ENCODE results near the gene CRYZL1.

Gene CRYZL1

DNA sequence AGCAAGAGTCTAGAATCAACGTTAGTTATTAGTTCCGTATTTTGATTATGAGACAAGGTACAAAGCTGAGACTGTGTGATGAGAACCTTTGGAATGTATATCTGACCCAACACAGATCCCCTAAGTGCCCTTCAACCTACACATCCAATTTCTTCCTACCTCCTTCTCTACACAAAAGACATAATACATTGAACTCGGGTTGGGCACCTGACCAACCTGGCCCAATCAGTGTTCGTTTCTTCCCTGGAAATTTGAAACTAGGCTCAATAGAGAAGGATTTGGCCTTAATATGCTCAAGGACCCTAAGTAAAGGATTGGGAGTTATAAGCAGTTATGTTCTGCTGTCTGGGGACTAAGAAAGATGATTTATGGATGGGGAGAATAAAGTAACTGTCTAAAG lies 12.9 kb upstream of the CRYZL1 start:
- Histone ChIP-seq H3K4me1 (ENCODE audit: insufficient read depth, insufficient read length) (peaks cover 9% of the 10 kb centered on the region), H3K9ac (ENCODE audit: insufficient read length, low read depth) (no peak overlapping the region), H3K9me3 (ENCODE audit: insufficient read depth, low read length) (no peaks in the 10 kb centered on the region), H3K36me3 (ENCODE audit: insufficient read depth, insufficient read length, low read length) (peaks cover 22% of the 10 kb centered on the region), H3K27me3 (ENCODE audit: insufficient read depth, insufficient read length) (no peaks in the 10 kb centered on the region), H3K4me3 (ENCODE audit: insufficient read length, low read depth) (no peak overlapping the region)
- DNase-seq (ENCODE audit: low read depth, low spot score), result no peak
- TF ChIP-seq YY1 (IDR thresholded peaks at IDR 0.05; ENCODE audit: insufficient read depth, insufficient read length) (no peak), ZNF274 (IDR thresholded peaks at IDR 0.05; ENCODE audit: low read depth, low read length) (no peak), SUZ12 (IDR thresholded peaks at IDR 0.05; ENCODE audit: extremely low read depth, insufficient read depth, insufficient read length) (no peak)

DNA sequence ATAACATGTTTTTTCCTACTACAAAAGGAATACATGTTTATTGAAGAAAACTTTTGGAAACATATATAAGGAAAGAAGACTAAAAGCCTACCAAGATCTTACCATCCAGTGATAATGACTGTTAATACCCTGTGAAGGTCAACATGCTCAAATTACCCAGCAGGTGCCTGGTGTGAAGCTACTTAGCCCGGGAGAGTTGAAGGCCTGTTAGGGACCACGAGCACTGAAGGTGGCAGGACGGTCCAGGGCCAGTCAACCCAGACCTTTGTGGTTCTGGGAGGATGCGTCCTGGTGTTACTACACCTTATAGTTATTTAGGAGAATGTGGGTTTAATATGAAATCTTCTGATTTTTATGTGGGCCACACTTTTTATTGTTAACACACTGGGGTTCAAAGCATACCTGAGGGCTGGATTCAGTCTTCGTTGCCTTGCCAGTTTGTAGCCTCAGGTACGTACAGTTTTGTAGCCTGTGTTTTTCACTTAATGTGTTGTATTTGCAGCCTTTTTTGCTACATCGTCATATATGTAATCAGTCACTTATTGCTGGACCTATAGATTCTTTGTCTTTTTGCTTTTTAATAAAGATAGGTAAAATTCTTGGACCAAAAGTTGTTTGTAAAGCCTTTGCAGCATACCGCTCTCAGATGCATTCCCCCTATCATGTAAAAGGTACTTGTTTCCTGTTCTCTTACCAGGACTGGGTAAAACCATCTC lies 10.6 kb upstream of the CRYZL1 start:
- no peak overlapping the region for H3K4me3 ChIP-seq (ENCODE audit: insufficient read length, low read depth)
- TF ChIP-seq ZNF274 (IDR thresholded peaks at IDR 0.05; ENCODE audit: low read depth, low read length), result no peak
- no peak for TF ChIP-seq SUZ12 (IDR thresholded peaks at IDR 0.05; ENCODE audit: extremely low read depth, insufficient read depth, insufficient read length)
- TF ChIP-seq YY1 (IDR thresholded peaks at IDR 0.05; ENCODE audit: insufficient read depth, insufficient read length), result no peak
- DNase-seq (ENCODE audit: low read depth, low spot score), result no peak
- no peaks in the 10 kb centered on the region for H3K9me3 ChIP-seq (ENCODE audit: insufficient read depth, low read length)
- no peaks in the 10 kb centered on the region for H3K27me3 ChIP-seq (ENCODE audit: insufficient read depth, insufficient read length)
- no peak overlapping the region for H3K9ac ChIP-seq (ENCODE audit: insufficient read length, low read depth)
- peaks cover 23% of the 10 kb centered on the region for H3K36me3 ChIP-seq (ENCODE audit: insufficient read depth, insufficient read length, low read length)
- peaks cover 9% of the 10 kb centered on the region for H3K4me1 ChIP-seq (ENCODE audit: insufficient read depth, insufficient read length)

DNA sequence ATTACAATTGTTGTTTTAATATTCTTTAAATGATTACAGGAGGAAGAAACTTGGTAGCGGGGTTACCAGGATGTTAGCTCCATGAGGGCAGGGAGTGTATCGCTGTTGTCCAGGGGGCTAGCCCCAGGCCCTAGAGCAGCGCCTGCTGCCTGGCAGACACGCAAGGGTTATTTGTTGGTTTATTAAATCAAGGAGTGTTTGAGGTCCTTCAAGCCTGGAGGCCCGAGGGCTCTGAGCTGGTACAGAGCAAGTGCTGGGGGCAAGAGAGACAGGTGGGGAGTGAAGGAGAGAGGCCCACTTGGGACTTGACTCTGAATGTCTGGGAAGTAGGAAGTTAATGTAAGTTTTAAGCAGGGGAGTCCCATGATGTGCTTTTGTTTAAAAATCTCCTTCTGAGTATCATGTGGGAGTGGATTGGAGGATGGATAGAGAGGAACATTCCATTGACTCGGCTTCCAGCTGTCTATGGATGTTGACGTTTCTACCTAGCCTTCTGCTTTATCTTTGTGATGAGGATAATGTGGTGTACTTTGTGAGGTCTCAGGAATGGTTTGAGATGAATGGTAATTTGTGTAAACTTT lies 9.5 kb upstream of the CRYZL1 start:
- H3K9ac ChIP-seq (ENCODE audit: insufficient read length, low read depth), result no peak overlapping the region
- peaks cover 29% of the 10 kb centered on the region for H3K36me3 ChIP-seq (ENCODE audit: insufficient read depth, insufficient read length, low read length)
- no peaks in the 10 kb centered on the region for H3K27me3 ChIP-seq (ENCODE audit: insufficient read depth, insufficient read length)
- H3K4me3 ChIP-seq (ENCODE audit: insufficient read length, low read depth), result no peak overlapping the region
- DNase-seq (ENCODE audit: low read depth, low spot score), result no peak
- H3K4me1 ChIP-seq (ENCODE audit: insufficient read depth, insufficient read length), result peaks cover 9% of the 10 kb centered on the region
- no peak for TF ChIP-seq ZNF274 (IDR thresholded peaks at IDR 0.05; ENCODE audit: low read depth, low read length)
- TF ChIP-seq YY1 (IDR thresholded peaks at IDR 0.05; ENCODE audit: insufficient read depth, insufficient read length), result no peak
- TF ChIP-seq SUZ12 (IDR thresholded peaks at IDR 0.05; ENCODE audit: extremely low read depth, insufficient read depth, insufficient read length), result no peak
- H3K9me3 ChIP-seq (ENCODE audit: insufficient read depth, low read length), result no peaks in the 10 kb centered on the region

DNA sequence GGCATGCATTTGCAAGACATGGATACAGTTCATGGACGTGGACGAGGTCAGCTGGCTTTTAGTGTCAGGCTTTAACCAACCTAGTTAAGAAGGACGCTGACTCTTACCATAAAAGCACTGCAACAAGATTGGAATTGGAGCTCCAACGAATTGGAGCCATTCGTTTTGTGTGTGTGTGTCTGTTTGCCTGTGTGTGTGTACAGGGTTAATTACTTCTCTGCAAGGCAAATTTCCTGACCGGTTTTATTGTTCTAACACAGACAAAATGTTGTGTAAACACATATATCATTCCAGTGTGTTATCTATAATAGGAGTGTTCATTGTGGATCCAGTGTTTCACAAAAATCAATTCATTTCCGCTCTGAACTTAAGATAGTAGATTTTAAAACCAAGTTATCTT lies 8.7 kb upstream of the CRYZL1 start:
- Histone ChIP-seq H3K27me3 (ENCODE audit: insufficient read depth, insufficient read length) (no peaks in the 10 kb centered on the region), H3K4me1 (ENCODE audit: insufficient read depth, insufficient read length) (peaks cover 9% of the 10 kb centered on the region), H3K36me3 (ENCODE audit: insufficient read depth, insufficient read length, low read length) (peaks cover 35% of the 10 kb centered on the region), H3K9me3 (ENCODE audit: insufficient read depth, low read length) (no peaks in the 10 kb centered on the region), H3K4me3 (ENCODE audit: insufficient read length, low read depth) (no peak overlapping the region), H3K9ac (ENCODE audit: insufficient read length, low read depth) (no peak overlapping the region)
- no peak for DNase-seq (ENCODE audit: low read depth, low spot score)
- TF ChIP-seq SUZ12 (IDR thresholded peaks at IDR 0.05; ENCODE audit: extremely low read depth, insufficient read depth, insufficient read length) (no peak), ZNF274 (IDR thresholded peaks at IDR 0.05; ENCODE audit: low read depth, low read length) (no peak), YY1 (IDR thresholded peaks at IDR 0.05; ENCODE audit: insufficient read depth, insufficient read length) (no peak)

DNA sequence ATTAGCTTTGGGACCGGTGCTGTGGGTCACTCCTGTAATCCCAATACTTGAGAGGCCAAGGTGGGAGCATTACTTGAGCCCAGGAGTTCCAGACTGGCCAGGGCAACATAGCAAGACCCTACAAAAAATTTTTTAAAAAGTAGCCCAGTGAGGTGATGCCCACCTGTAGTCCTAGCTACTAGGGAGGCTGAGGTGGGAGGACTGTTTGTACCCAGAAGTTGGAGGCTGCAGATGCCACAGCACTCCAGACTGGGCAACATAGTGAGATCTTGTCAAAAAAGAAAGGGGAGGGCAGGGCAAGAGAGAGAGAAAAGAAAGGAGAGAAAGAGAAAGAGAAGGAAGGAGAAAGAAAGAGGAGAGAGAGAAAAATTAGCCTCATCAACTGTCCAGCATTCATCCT lies 7.0 kb upstream of the CRYZL1 start:
- no peak for TF ChIP-seq SUZ12 (IDR thresholded peaks at IDR 0.05; ENCODE audit: extremely low read depth, insufficient read depth, insufficient read length)
- no peak for TF ChIP-seq ZNF274 (IDR thresholded peaks at IDR 0.05; ENCODE audit: low read depth, low read length)
- TF ChIP-seq YY1 (IDR thresholded peaks at IDR 0.05; ENCODE audit: insufficient read depth, insufficient read length), result no peak
- H3K9ac ChIP-seq (ENCODE audit: insufficient read length, low read depth), result no peak overlapping the region
- peaks cover 4% of the 10 kb centered on the region for H3K4me1 ChIP-seq (ENCODE audit: insufficient read depth, insufficient read length)

DNA sequence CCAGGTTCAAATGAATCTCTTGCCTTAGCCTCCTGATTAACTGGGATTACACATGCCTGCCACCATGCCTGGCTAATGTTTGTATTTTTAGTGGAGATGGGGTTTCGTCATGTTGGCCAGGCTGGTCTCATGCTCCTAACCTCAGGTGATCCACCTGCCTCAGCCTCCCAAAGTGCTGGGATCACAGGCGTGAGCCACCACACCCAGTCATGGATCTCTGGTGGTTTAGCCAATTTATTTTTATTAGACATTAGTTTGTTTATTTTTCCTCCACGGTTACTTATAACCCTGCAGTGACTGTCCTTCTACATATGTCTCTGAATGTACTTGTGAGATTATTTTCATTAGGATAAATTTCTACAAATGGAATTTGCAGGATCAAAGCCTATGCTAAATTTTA lies 6.0 kb upstream of the CRYZL1 start:
- Histone ChIP-seq H3K9me3 (ENCODE audit: insufficient read depth, low read length) (no peaks in the 10 kb centered on the region), H3K4me3 (ENCODE audit: insufficient read length, low read depth) (no peak overlapping the region), H3K4me1 (ENCODE audit: insufficient read depth, insufficient read length) (peaks cover 4% of the 10 kb centered on the region), H3K9ac (ENCODE audit: insufficient read length, low read depth) (no peak overlapping the region), H3K36me3 (ENCODE audit: insufficient read depth, insufficient read length, low read length) (peaks cover 26% of the 10 kb centered on the region), H3K27me3 (ENCODE audit: insufficient read depth, insufficient read length) (no peaks in the 10 kb centered on the region)
- TF ChIP-seq SUZ12 (IDR thresholded peaks at IDR 0.05; ENCODE audit: extremely low read depth, insufficient read depth, insufficient read length) (no peak), YY1 (IDR thresholded peaks at IDR 0.05; ENCODE audit: insufficient read depth, insufficient read length) (no peak), ZNF274 (IDR thresholded peaks at IDR 0.05; ENCODE audit: low read depth, low read length) (no peak)
- no peak for DNase-seq (ENCODE audit: low read depth, low spot score)

More for the DNA sequence above, 7.0 kb upstream of the CRYZL1 start:
- Histone ChIP-seq H3K36me3 (ENCODE audit: insufficient read depth, insufficient read length, low read length) (peaks cover 26% of the 10 kb centered on the region), H3K4me3 (ENCODE audit: insufficient read length, low read depth) (no peak overlapping the region), H3K9me3 (ENCODE audit: insufficient read depth, low read length) (no peaks in the 10 kb centered on the region), H3K27me3 (ENCODE audit: insufficient read depth, insufficient read length) (no peaks in the 10 kb centered on the region)
- no peak for DNase-seq (ENCODE audit: low read depth, low spot score)

DNA sequence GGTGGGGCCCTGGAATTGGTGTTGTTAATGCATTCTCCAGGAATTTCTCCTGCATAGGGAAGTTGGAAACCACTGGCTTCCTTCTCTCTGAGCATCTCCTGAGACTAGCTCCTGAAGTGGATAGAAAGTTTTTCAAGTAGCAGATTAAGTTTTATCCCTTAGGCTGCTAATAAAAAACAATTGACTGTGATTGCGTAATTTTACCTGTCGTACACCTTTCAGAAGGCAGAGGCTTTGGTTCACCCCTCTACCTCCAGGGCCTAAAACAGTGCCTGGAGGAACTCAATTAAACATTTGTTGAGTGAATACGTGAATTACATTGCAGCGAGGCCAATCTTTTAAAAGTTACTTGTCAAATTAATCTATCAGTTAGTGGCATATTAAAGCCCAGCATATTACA lies 4.2 kb upstream of the CRYZL1 start:
- Histone ChIP-seq H3K9me3 (ENCODE audit: insufficient read depth, low read length) (no peaks in the 10 kb centered on the region), H3K4me3 (ENCODE audit: insufficient read length, low read depth) (no peak overlapping the region), H3K9ac (ENCODE audit: insufficient read length, low read depth) (no peak overlapping the region), H3K4me1 (ENCODE audit: insufficient read depth, insufficient read length) (no peaks in the 10 kb centered on the region), H3K27me3 (ENCODE audit: insufficient read depth, insufficient read length) (no peaks in the 10 kb centered on the region), H3K36me3 (ENCODE audit: insufficient read depth, insufficient read length, low read length) (peaks cover 20% of the 10 kb centered on the region)
- DNase-seq (ENCODE audit: low read depth, low spot score), result no peak
- TF ChIP-seq SUZ12 (IDR thresholded peaks at IDR 0.05; ENCODE audit: extremely low read depth, insufficient read depth, insufficient read length) (no peak), ZNF274 (IDR thresholded peaks at IDR 0.05; ENCODE audit: low read depth, low read length) (no peak), YY1 (IDR thresholded peaks at IDR 0.05; ENCODE audit: insufficient read depth, insufficient read length) (no peak)
